Mesenchymal stem cell (in vitro differentiated cells and primary cell): ENCODE measurements around the gene PPARA.

Experiments used
- DNase-seq: peaks from one replicate; pipeline ENCODE4 v3.0.0-alpha.2; 2013
- H2AFZ ChIP-seq: one replicate; pipeline ENCODE4 v1.6.1; 2013; ENCODE audit warnings: low read depth, mild to moderate bottlenecking, control low read depth, inconsistent platforms, low read length, moderate library complexity
- H2AK5ac ChIP-seq: 2 replicates; pipeline ENCODE4 v1.6.1; 2013; ENCODE audit warnings: low read length, moderate library complexity, mild to moderate bottlenecking, inconsistent platforms; ENCODE audit not compliant: severe bottlenecking
- H2BK120ac ChIP-seq: one replicate; pipeline ENCODE4 v1.6.1; 2013; ENCODE audit warnings: low read depth, mild to moderate bottlenecking, inconsistent platforms, low read length, moderate library complexity
- H2BK12ac ChIP-seq, 2 experiments: one replicate each; pipeline ENCODE4 v1.6.1; 2013; ENCODE audit warnings: inconsistent platforms in 2 of 2, low read length in 2 of 2, mild to moderate bottlenecking in 2 of 2, moderate library complexity in 2 of 2, control low read depth in 1 of 2
- H2BK15ac ChIP-seq: one replicate; pipeline ENCODE4 v1.6.1; 2013; ENCODE audit warnings: mild to moderate bottlenecking, low read depth, inconsistent platforms; ENCODE audit not compliant: poor library complexity, severe bottlenecking
- H2BK5ac ChIP-seq: 2 replicates; pipeline ENCODE4 v1.6.1; 2013; ENCODE audit warnings: low read depth, mild to moderate bottlenecking, low read length, control low read depth, inconsistent platforms; ENCODE audit not compliant: poor library complexity, severe bottlenecking
- H3K14ac ChIP-seq, 2 experiments: one replicate each; pipeline ENCODE4 v1.6.1; 2013; ENCODE audit warnings: inconsistent platforms in 2 of 2, low read length in 2 of 2, control low read depth in 1 of 2, mild to moderate bottlenecking in 1 of 2, moderate library complexity in 1 of 2
- H3K18ac ChIP-seq, 2 experiments: one replicate each; pipeline ENCODE4 v1.6.1; 2013; ENCODE audit warnings: inconsistent platforms in 2 of 2, low read length in 2 of 2, control low read depth in 1 of 2, low read depth in 1 of 2, mild to moderate bottlenecking in 1 of 2
- H3K23ac ChIP-seq, 2 experiments: one replicate each; pipeline ENCODE4 v1.6.1; 2013; ENCODE audit warnings: inconsistent platforms in 2 of 2, low read length in 2 of 2, mild to moderate bottlenecking in 2 of 2, moderate library complexity in 2 of 2, control low read depth in 1 of 2
- H3K27ac ChIP-seq: 2 replicates; pipeline ENCODE4 v1.5.1; 2013; ENCODE audit warnings: mild to moderate bottlenecking, moderate library complexity, low read length, control low read depth, inconsistent platforms; ENCODE audit not compliant: poor library complexity, severe bottlenecking
- H3K27me3 ChIP-seq, 2 experiments: 2 replicates each; pipeline versions ENCODE4 v1.6.1 to v1.7.0; 2013; ENCODE audit warnings: low read length in 2 of 2, mild to moderate bottlenecking in 2 of 2, moderate library complexity in 2 of 2, control low read depth in 1 of 2, inconsistent platforms in 1 of 2; ENCODE audit not compliant: control insufficient read depth in 1 of 2, insufficient read depth in 1 of 2
- H3K36me3 ChIP-seq, 2 experiments: 2 replicates each; pipeline versions ENCODE4 v1.6.1 to v1.7.0; 2013; ENCODE audit warnings: low read length in 2 of 2, control low read depth in 1 of 2, inconsistent platforms in 1 of 2, low read depth in 1 of 2, mild to moderate bottlenecking in 1 of 2; ENCODE audit not compliant: insufficient read depth in 2 of 2, control insufficient read depth in 1 of 2
- H3K4ac ChIP-seq, 2 experiments: one replicate each; pipeline ENCODE4 v1.6.1; 2013; ENCODE audit warnings: inconsistent platforms in 2 of 2, low read length in 2 of 2, mild to moderate bottlenecking in 2 of 2, moderate library complexity in 2 of 2, control low read depth in 1 of 2, low read depth in 1 of 2
- H3K4me1 ChIP-seq: 2 replicates; pipeline ENCODE4 v1.6.1; 2013; ENCODE audit warnings: low read depth, low read length, control low read depth; ENCODE audit not compliant: control insufficient read depth, insufficient read depth
- H3K4me2 ChIP-seq: 2 replicates; pipeline ENCODE4 v1.6.1; 2013; ENCODE audit warnings: low read length, mild to moderate bottlenecking, inconsistent platforms; ENCODE audit not compliant: poor library complexity, severe bottlenecking
- H3K4me3 ChIP-seq, 2 experiments: 2 replicates each; pipeline versions ENCODE4 v1.5.1 to v1.7.0; 2013; ENCODE audit warnings: low read length in 2 of 2, mild to moderate bottlenecking in 2 of 2, control low read depth in 1 of 2, low read depth in 1 of 2; ENCODE audit not compliant: insufficient read depth in 1 of 2
- H3K79me1 ChIP-seq: replicated peaks from 2 replicates; pipeline ENCODE4 v1.6.1; 2013; ENCODE audit warnings: mild to moderate bottlenecking, control low read depth, low read length, inconsistent platforms; ENCODE audit not compliant: poor library complexity, severe bottlenecking
- H3K9ac ChIP-seq: 2 replicates; pipeline ENCODE4 v1.7.0; 2013; ENCODE audit warnings: mild to moderate bottlenecking, low read length, moderate library complexity
- H3K9me3 ChIP-seq: 2 replicates; pipeline ENCODE4 v1.7.0; 2013; ENCODE audit warnings: mild to moderate bottlenecking, low read length; ENCODE audit not compliant: control insufficient read depth
- H4K8ac ChIP-seq: one replicate; pipeline ENCODE4 v1.6.1; 2013; ENCODE audit warnings: inconsistent platforms, mild to moderate bottlenecking, low read length, moderate library complexity
- H4K91ac ChIP-seq: one replicate; pipeline ENCODE4 v1.6.1; 2013; ENCODE audit warnings: mild to moderate bottlenecking, low read length, inconsistent platforms
- WGBS: methylation state at CpG from one replicate; pipeline ENCODE4 v1.1.7; 2013; ENCODE audit warnings: mixed read lengths; 5-methylcytosine and 5-hydroxymethylcytosine counted together

The PPARA gene

DNA sequence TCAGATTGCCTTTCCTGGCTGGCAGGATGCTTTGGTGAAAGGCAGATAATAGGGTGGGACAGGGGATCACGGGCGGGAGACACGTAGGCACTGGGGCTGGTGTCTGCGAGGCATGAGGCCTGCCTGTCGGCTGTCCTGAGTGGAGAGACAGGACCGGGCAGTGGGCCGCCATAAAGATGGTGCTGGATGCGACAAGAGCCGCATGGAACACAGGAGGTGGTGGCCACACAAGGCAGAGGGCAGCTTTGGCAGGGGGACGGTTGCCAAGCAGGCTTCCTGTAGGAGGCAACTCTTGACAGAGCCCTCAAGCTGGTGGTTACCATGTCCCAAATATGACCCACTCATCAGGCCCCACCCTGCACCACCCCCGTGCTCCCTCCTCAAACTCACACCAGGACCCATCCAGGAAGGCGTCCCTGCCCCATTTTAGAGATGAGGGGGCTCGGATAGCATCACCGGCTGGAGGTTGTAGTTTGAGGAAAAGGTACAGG, 4.9 kb upstream of the PPARA start:
- H3K79me1 ChIP-seq = no peaks in the 10 kb centered on the region
- no peak overlapping the region for H3K9ac ChIP-seq
- peaks cover 5% of the 10 kb centered on the region for H3K4me1 ChIP-seq
- H3K18ac ChIP-seq = no peak overlapping the region
- H2AFZ ChIP-seq = no peak overlapping the region
- H4K91ac ChIP-seq = no peak overlapping the region
- no peak overlapping the region for H3K4me3 ChIP-seq
- H3K14ac ChIP-seq = no peak overlapping the region
- H3K36me3 ChIP-seq = no peaks in the 10 kb centered on the region
- peaks cover 46 to 48% of the 10 kb centered on the region in 2 experiments for H3K27me3 ChIP-seq
- DNase-seq = no peak
- H2BK15ac ChIP-seq = no peak overlapping the region
- 91% methylated on average over 10 of the region's 14 CpGs for WGBS
- no peak overlapping the region for H2BK120ac ChIP-seq
- H2BK12ac ChIP-seq = no peak overlapping the region
- H3K27ac ChIP-seq = no peak overlapping the region
- H3K4me2 ChIP-seq = no peak overlapping the region
- H2AK5ac ChIP-seq = no peak overlapping the region
- H2BK5ac ChIP-seq = no peak overlapping the region
- H3K9me3 ChIP-seq = no peaks in the 10 kb centered on the region
- no peak overlapping the region for H4K8ac ChIP-seq
- no peak overlapping the region for H3K4ac ChIP-seq
- no peak overlapping the region for H3K23ac ChIP-seq

DNA sequence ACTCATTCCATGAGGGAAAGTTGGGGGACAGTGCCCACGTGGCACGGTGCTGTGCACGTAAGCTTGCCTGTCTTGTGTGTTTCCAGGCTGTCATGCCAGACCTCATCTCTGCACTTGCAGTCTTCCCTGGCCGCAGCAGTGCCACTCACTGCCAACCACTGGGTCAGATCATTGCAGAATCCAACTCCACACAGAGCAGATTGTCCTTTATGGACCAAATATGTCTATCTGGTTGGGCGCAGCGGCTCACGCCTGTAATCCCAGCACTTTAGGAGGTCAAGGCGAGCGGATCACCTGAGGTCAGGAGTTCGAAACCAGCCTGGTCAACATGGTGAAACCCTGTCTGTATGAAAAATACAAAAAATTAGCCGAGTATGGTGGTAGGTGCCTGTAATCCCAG, 4.4 kb upstream of the PPARA start:
- H3K27me3 ChIP-seq = peaks cover 46 to 48% of the 10 kb centered on the region in 2 experiments
- WGBS = 86% methylated on average over 11 of the region's 11 CpGs

DNA sequence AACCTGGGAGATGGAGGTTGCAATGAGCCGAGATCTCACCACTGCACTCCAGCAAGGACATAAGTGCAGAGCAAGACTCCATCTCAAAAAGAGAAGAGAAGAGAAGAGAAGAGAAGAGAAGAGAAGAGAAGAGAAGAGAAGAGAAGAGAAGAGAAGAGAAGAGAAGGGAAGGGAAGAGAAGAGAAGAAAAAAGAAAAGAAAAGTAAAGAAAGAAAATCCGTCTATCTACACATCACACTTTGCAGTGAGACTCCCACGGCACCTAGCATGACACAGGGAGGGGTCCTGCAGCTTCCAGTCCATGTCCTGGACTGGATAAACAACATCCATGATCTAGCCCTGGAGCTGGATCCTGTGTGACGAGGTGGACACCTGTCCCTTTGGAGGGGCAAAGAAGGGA, 4.0 kb upstream of the PPARA start:
- H3K4me3 ChIP-seq = no peak overlapping the region
- H2AFZ ChIP-seq = no peak overlapping the region
- no peak overlapping the region for H3K9ac ChIP-seq
- H2BK15ac ChIP-seq = no peak overlapping the region
- no peak overlapping the region for H2BK12ac ChIP-seq
- no peak for DNase-seq
- no peak overlapping the region for H3K18ac ChIP-seq
- H2BK120ac ChIP-seq = no peak overlapping the region
- H3K27me3 ChIP-seq = peaks cover 46 to 48% of the 10 kb centered on the region in 2 experiments
- no peak overlapping the region for H3K4me2 ChIP-seq
- no peak overlapping the region for H4K91ac ChIP-seq
- H3K4me1 ChIP-seq = peaks cover 5% of the 10 kb centered on the region
- WGBS = 64% methylated on average over 2 of the region's 4 CpGs
- H3K27ac ChIP-seq = no peak overlapping the region
- no peak overlapping the region for H4K8ac ChIP-seq
- H3K9me3 ChIP-seq = no peaks in the 10 kb centered on the region
- H3K36me3 ChIP-seq = no peaks in the 10 kb centered on the region
- H3K4ac ChIP-seq = no peak overlapping the region
- no peak overlapping the region for H2BK5ac ChIP-seq
- no peak overlapping the region for H3K14ac ChIP-seq
- no peak overlapping the region for H2AK5ac ChIP-seq
- no peaks in the 10 kb centered on the region for H3K79me1 ChIP-seq
- H3K23ac ChIP-seq = no peak overlapping the region

More for the DNA sequence above, 4.4 kb upstream of the PPARA start:
- no peak overlapping the region for H3K14ac ChIP-seq
- no peak overlapping the region for H3K18ac ChIP-seq
- no peak overlapping the region for H3K27ac ChIP-seq
- no peak overlapping the region for H3K23ac ChIP-seq
- H2BK15ac ChIP-seq = no peak overlapping the region
- DNase-seq = no peak
- H3K9me3 ChIP-seq = no peaks in the 10 kb centered on the region
- no peak overlapping the region for H2AFZ ChIP-seq
- no peak overlapping the region for H4K8ac ChIP-seq
- no peak overlapping the region for H2BK12ac ChIP-seq
- H4K91ac ChIP-seq = no peak overlapping the region
- no peak overlapping the region for H2BK120ac ChIP-seq
- H3K79me1 ChIP-seq = no peaks in the 10 kb centered on the region
- no peak overlapping the region for H3K4me2 ChIP-seq
- H2AK5ac ChIP-seq = no peak overlapping the region
- no peak overlapping the region for H3K4me3 ChIP-seq
- no peak overlapping the region for H3K9ac ChIP-seq
- H3K4me1 ChIP-seq = peaks cover 5% of the 10 kb centered on the region
- H3K4ac ChIP-seq = no peak overlapping the region
- H2BK5ac ChIP-seq = no peak overlapping the region
- H3K36me3 ChIP-seq = no peaks in the 10 kb centered on the region

DNA sequence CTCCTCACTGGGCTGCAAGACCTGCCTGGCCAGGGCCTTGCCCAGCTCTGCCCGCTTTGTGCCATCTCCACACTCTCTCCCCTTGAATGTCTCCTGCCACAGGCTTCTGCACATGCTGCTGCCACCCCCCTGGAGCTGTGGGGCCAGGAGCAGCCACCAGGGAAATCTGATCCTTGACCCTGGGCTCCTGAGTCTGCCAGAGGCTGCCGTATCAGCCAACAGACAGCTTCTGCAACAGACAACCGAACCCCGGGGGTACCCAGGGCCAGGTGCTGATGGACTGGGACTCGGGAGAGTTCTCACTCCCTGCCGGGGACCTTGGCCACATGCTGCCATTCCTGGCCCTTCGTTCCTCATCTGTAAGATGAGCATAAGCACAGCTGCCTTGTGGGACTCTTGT, 3.3 kb upstream of the PPARA start:
- 87% methylated on average over 7 of the region's 7 CpGs for WGBS
- no peak for DNase-seq
- Histone ChIP-seq H2BK120ac (no peak overlapping the region), H2AK5ac (no peak overlapping the region), H3K4ac (no peak overlapping the region), H3K18ac (no peak overlapping the region), H2BK12ac (no peak overlapping the region), H3K4me3 (no peak overlapping the region), H3K27me3 (peaks cover 46 to 48% of the 10 kb centered on the region in 2 experiments), H3K79me1 (peaks cover 3% of the 10 kb centered on the region), H3K23ac (no peak overlapping the region), H3K36me3 (no peaks in the 10 kb centered on the region), H3K14ac (no peak overlapping the region), H3K9ac (no peak overlapping the region), H4K8ac (no peak overlapping the region), H3K9me3 (no peaks in the 10 kb centered on the region), H3K4me2 (no peak overlapping the region), H2BK5ac (no peak overlapping the region), H3K27ac (no peak overlapping the region), H2BK15ac (no peak overlapping the region), H3K4me1 (peaks cover 9% of the 10 kb centered on the region), H2AFZ (no peak overlapping the region), H4K91ac (no peak overlapping the region)
